Keratinocyte (primary cell): ENCODE measurements around the gene MIA.

Experiments
- CTCF ChIP-seq, 3 experiments: IDR thresholded peaks in 1 of 3; conservative IDR thresholded peaks in 1 of 3; optimal IDR thresholded peaks in 1 of 3; 2 replicates in 2 of 3; 3 replicates in 1 of 3; pipeline versions ENCODE3 to v1.5.1; 2011; ENCODE audit warnings: low read length in 3 of 3, mild to moderate bottlenecking in 3 of 3, moderate library complexity in 2 of 3, control low read depth in 1 of 3, inconsistent platforms in 1 of 3; ENCODE audit not compliant: insufficient read depth in 2 of 3; ENCODE audit errors: extremely low read depth in 1 of 3
- EZH2 ChIP-seq: IDR thresholded peaks from one replicate; pipeline ENCODE4 v1.6.1; 2012; ENCODE audit warnings: inconsistent platforms, mild to moderate bottlenecking, low read length, moderate library complexity

GRCh38 chr19:40807147-40808020 is 32.1 kb downstream of the MIA start:
- peak; percentile 31 to 49 (median 47) for TF ChIP-seq CTCF (optimal IDR thresholded peaks at IDR 0.05 in 1 of 3, IDR thresholded peaks at IDR 0.05 in 1 of 3, conservative IDR thresholded peaks at IDR 0.05 in 1 of 3; ENCODE audit: extremely low read depth in 1 of 3, insufficient read depth in 2 of 3, low read length in 3 of 3)
- TF ChIP-seq EZH2, result no peak
